Memory B cell (primary cell): ENCODE measurements around the gene DDX52.
A peak's percentile ranks its signal among the peaks of the same experiment; 100 is the strongest.

Source experiments
- ATAC-seq: fragments of 150-1000 bp; cut with Tn5 transposase; 2 replicates; pipeline ENCODE4 v1.10.0; 2021; ENCODE audit warnings: low read depth, mild to moderate bottlenecking, moderate library complexity
- DNase-seq, 2 donors: peaks; one replicate each; pipeline ENCODE4 v3.0.0; 2022; ENCODE audit warnings: low spot score in 2 of 2
- H3K27ac Mint-ChIP-seq: one replicate; pipeline ENCODE4 v1.8.0; 2022; ENCODE audit warnings: mild to moderate bottlenecking, moderate library complexity, mixed read lengths
- H3K27me3 Mint-ChIP-seq: one replicate; pipeline ENCODE4 v1.8.0; 2022; ENCODE audit warnings: mixed read lengths
- H3K36me3 Mint-ChIP-seq: one replicate; pipeline ENCODE4 v1.8.0; 2022; ENCODE audit warnings: mild to moderate bottlenecking, mixed read lengths
- H3K4me1 Mint-ChIP-seq: one replicate; pipeline ENCODE4 v1.8.0; 2022; ENCODE audit warnings: mixed read lengths
- H3K4me3 Mint-ChIP-seq: one replicate; pipeline ENCODE4 v1.8.0; 2022; ENCODE audit warnings: mild to moderate bottlenecking, moderate library complexity, mixed read lengths
- H3K9me3 Mint-ChIP-seq: one replicate; pipeline ENCODE4 v1.8.0; 2022; ENCODE audit warnings: mixed read lengths

DDX52 gene

DNA sequence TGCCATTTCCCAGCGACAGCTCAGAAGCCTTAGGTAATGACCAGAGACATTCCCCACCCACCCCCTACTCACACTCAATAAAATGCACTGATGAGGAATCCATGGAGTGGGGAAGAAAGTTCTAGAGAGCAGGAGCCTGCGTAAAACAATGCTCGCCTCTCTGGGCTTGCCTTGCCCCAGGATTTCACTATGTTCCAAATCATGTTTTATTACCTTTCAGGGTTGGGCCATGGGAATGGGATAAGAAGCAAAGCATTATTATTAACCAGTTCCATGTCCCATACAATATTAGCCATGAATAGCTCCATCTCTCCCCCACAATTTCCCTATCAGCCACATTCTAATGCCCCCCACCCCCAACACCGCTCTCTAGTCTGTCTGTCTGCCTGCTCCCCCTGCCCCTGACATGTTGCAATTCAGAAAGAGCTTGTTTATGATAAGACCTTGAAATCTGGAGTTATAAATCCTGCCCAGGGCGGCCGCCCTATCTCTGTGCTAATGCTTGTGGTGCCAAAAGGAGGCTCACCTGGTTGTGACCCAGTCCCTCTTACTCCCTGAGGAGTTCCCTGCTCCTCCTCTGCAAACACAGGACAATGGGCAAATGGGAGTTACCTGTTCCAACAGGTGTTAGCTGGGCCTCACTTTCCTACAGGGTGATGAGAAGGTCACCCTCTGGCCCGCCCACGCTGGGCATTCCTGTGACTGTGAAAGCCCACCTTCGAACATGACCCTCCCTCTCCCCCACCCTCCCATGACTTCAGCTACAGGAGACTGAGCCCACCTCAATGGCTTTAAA, 28.0 kb upstream of the DDX52 start:
- no peaks in the 10 kb centered on the region for H3K9me3 Mint-ChIP-seq
- no peaks in the 10 kb centered on the region for H3K36me3 Mint-ChIP-seq
- H3K4me1 Mint-ChIP-seq, result no peaks in the 10 kb centered on the region
- no peak overlapping the region for H3K4me3 Mint-ChIP-seq
- DNase-seq, result no peak
- no peak for ATAC-seq
- H3K27ac Mint-ChIP-seq, result no peak overlapping the region
- peaks cover 6% of the 10 kb centered on the region for H3K27me3 Mint-ChIP-seq

DNA sequence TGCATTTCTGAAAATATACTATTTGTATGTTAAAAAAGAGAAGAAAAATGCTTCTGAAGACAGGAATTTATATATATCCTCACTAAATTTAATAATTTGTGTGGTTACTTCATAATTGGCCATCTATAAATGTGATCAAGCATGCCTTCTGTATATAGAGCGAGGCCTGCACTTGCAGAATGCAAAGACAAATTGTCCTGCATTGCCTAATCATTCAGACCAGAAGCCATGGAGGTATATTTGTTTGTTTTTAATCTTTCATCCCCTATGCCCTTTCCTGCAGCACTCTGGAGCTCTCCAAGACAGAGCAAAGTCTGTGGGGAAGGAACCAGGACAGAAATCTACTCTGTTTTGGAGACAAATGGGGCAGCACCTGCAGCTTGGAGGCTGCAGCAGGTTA, 23.8 kb upstream of the DDX52 start:
- H3K27ac Mint-ChIP-seq, result no peak overlapping the region
- no peaks in the 10 kb centered on the region for H3K36me3 Mint-ChIP-seq
- no peak for DNase-seq
- no peak for ATAC-seq
- H3K27me3 Mint-ChIP-seq, result peaks cover 8% of the 10 kb centered on the region
- H3K9me3 Mint-ChIP-seq, result no peaks in the 10 kb centered on the region
- H3K4me3 Mint-ChIP-seq, result no peak overlapping the region
- H3K4me1 Mint-ChIP-seq, result no peaks in the 10 kb centered on the region

DNA sequence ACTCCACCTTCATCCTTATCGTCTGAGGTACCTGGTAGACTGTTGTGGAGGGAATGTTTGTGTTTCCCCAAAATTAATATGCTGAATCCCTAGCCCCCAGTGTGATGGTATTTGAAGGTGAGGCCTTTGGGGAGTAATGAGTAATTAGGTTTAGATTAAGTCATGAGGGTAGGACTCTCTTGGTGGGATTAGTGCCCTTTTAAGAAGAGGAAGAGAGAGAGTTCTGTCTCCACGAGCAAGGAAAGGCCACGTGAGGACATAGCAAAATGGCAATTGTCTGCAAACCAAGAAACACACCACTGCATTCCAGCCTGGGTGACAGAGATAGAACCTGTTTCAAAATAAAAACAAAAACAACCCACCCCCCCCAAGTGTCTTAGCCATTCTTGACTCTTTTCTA, 21.0 kb upstream of the DDX52 start:
- peaks cover 10% of the 10 kb centered on the region for H3K27me3 Mint-ChIP-seq

DNA sequence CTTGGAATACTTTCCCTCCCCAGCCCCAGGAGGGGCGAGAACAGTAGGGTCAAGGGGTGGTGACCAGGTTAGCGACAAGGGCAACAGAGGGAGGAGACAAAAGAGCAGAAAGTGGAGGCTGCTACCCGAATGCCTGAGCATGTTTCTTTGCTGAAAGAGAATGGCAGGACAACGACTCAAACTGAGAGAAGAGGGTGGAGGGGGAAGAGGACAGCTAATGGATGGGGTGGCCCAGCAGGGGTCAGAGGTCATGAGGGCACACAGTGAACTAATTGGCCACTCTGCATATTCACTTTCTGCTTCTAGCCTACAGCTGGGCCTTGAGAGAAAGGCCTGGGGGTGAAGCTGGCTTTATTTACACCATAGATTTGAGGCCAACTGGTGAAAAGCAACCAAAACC, 19.1 kb upstream of the DDX52 start:
- no peaks in the 10 kb centered on the region for H3K4me1 Mint-ChIP-seq
- no peaks in the 10 kb centered on the region for H3K9me3 Mint-ChIP-seq
- no peak overlapping the region for H3K27ac Mint-ChIP-seq
- ATAC-seq (no peak), DNase-seq (no peak)
- no peak overlapping the region for H3K4me3 Mint-ChIP-seq
- no peaks in the 10 kb centered on the region for H3K36me3 Mint-ChIP-seq
- peaks cover 6% of the 10 kb centered on the region for H3K27me3 Mint-ChIP-seq

More for the DNA sequence above, 21.0 kb upstream of the DDX52 start:
- DNase-seq (no peak), ATAC-seq (no peak)
- H3K4me1 Mint-ChIP-seq, result no peaks in the 10 kb centered on the region
- H3K9me3 Mint-ChIP-seq, result no peaks in the 10 kb centered on the region
- no peak overlapping the region for H3K4me3 Mint-ChIP-seq
- H3K27ac Mint-ChIP-seq, result no peak overlapping the region
- no peaks in the 10 kb centered on the region for H3K36me3 Mint-ChIP-seq

DNA sequence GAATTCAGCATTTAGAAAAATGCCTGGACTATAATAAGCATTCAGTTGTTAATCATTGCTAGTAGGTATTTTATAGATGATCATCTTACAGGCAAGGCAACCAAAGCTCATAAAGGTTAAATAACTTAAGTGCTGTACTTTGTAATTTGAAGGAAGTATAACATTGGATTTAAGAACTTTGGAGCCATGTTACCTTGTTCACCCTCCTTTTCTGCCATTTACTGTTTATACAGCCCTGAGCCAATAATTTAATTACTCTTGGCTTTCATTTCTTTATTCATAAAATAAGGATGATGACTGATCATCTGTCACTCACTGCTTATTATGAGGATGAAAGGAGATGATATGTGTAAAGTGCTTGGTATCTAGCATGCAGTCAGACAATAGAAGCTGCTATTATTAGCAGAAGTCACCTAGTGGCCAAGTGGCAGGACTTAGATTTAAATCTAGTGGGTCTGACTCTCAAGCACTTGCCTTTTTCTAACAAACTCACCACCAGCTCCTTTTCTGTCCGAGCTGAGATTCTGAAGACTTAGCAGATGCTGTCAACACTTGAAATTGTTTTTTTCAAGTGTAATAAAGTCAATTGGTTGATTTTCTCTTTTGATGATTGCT, 18.3 kb upstream of the DDX52 start:
- H3K4me1 Mint-ChIP-seq, result no peaks in the 10 kb centered on the region
- peaks cover 7% of the 10 kb centered on the region for H3K27me3 Mint-ChIP-seq
- ATAC-seq (no peak), DNase-seq (no peak)
- H3K27ac Mint-ChIP-seq, result no peak overlapping the region
- no peak overlapping the region for H3K4me3 Mint-ChIP-seq
- no peaks in the 10 kb centered on the region for H3K36me3 Mint-ChIP-seq
- no peaks in the 10 kb centered on the region for H3K9me3 Mint-ChIP-seq

DNA sequence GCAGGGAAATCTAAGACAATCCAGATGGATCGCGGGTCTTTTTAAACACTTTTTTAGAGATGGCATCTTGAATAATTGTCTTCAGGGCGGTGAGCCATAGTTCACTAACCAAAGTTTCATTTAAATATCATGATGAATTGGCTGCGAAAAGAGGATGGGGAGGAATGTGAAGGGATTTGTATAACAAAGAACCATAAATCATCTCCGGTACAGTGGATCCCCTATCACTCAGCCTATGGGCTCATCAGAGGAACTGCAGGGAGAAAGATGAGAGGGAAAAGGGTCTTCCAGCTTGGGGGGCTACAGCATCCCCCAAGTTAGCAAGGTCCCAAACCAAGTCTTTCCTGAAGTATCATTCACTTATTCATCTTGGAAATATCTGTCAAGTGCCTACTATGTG, 16.7 kb upstream of the DDX52 start:
- ATAC-seq, result no peak
- no peak for DNase-seq
- no peak overlapping the region for H3K4me3 Mint-ChIP-seq
- no peaks in the 10 kb centered on the region for H3K9me3 Mint-ChIP-seq
- no peak overlapping the region for H3K27ac Mint-ChIP-seq
- peaks cover 7% of the 10 kb centered on the region for H3K27me3 Mint-ChIP-seq
- no peaks in the 10 kb centered on the region for H3K4me1 Mint-ChIP-seq
- no peaks in the 10 kb centered on the region for H3K36me3 Mint-ChIP-seq

DNA sequence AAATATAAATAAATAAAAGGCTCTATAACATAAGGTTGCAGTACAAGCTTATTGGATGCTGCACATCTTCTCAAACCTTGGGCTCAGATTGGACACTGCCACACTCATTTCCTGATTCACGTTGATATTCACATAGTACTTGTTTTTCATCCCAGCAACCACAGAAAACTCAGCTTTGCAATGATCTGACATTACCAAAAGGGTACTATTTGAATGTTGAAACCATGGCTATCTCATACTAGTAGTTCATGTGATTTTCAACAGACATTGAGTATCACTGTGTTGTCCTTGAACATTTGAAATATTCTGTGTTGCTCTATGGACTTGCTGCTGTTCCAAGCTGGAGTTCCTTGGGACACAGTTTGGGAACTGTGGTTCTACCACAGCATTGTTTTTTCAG, 14.0 kb upstream of the DDX52 start:
- Mint-ChIP-seq H3K4me3 (no peak overlapping the region), H3K9me3 (no peaks in the 10 kb centered on the region), H3K27me3 (peaks cover 4% of the 10 kb centered on the region), H3K27ac (no peak overlapping the region), H3K4me1 (no peaks in the 10 kb centered on the region), H3K36me3 (no peaks in the 10 kb centered on the region)
- DNase-seq (no peak), ATAC-seq (no peak)

DNA sequence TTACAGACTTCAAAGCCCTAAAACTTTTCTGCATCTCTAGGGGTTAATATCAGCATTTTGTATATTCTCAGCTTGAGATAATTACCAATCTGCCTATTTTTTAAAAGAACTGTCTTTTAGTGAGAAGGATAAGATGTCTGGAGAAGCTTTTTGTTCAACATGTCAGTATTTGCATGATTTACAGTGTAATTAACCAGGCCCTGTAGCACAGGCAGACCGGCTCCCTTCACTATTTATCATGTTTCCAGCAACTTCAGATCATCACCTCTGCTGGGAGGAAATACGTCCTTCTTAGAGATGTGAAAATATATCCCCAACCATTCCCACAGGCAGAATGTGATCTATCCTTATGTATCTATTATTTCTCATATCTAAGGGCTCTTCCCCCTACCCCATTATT, 8.6 kb upstream of the DDX52 start:
- no peak overlapping the region for H3K27ac Mint-ChIP-seq
- H3K27me3 Mint-ChIP-seq, result peaks cover 13% of the 10 kb centered on the region
- H3K36me3 Mint-ChIP-seq, result no peaks in the 10 kb centered on the region
- DNase-seq (no peak), ATAC-seq (no peak)
- no peaks in the 10 kb centered on the region for H3K9me3 Mint-ChIP-seq
- H3K4me1 Mint-ChIP-seq, result no peaks in the 10 kb centered on the region
- H3K4me3 Mint-ChIP-seq, result no peak overlapping the region

DNA sequence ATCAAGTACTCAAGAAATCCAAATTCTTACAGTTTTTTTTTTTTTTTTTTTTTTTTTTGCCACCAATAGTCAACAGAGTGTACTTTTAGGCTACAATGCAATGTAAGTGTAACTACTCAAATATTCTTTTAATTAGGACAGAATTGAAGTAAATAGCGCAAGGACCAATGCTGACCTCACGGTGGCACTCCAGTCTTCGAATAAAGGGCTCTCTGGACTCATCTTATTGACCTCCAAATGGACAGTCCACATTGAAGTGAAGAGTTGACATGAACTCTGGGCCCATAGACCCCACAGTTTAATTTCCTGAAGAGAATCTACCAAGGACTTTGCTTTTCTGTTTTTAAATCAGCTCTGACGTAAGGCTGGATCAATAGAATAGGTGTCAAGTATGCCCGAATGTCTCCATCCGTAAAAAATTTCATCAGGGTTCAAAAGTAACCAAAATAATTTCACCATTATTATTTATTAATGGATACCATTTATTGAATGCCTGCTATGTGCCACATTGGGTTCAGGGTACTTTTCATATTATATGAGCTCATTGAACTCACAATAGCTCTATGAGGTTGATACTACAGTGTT, 7.3 kb upstream of the DDX52 start:
- Mint-ChIP-seq H3K36me3 (no peaks in the 10 kb centered on the region), H3K27me3 (peaks cover 19% of the 10 kb centered on the region), H3K4me3 (no peak overlapping the region), H3K9me3 (no peaks in the 10 kb centered on the region), H3K27ac (no peak overlapping the region), H3K4me1 (no peaks in the 10 kb centered on the region)
- no peak for DNase-seq
- no peak for ATAC-seq

DNA sequence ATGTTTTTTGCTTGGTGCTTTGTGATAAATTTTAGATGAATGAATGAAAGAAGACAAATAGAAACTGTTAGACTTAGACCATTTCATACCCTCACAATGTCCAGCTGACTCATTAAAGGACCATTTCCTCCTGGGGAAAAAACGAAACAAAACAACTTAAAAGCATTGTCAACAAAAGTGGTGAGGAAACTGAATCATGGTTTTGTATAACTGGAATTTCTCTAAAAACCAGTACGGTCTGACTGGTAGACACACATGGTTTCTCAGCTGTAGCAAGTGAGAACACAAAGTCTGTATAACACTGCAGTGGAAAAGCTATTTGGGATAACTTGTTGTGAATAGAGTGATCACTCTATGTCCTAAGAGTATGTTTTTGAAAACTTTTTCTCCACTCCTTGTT, 5.3 kb upstream of the DDX52 start:
- H3K27ac Mint-ChIP-seq, result no peak overlapping the region
- H3K4me1 Mint-ChIP-seq, result peaks cover 2% of the 10 kb centered on the region
- no peaks in the 10 kb centered on the region for H3K36me3 Mint-ChIP-seq
- ATAC-seq (no peak), DNase-seq (no peak)
- no peak overlapping the region for H3K4me3 Mint-ChIP-seq
- H3K27me3 Mint-ChIP-seq, result peaks cover 26% of the 10 kb centered on the region
- no peaks in the 10 kb centered on the region for H3K9me3 Mint-ChIP-seq

DNA sequence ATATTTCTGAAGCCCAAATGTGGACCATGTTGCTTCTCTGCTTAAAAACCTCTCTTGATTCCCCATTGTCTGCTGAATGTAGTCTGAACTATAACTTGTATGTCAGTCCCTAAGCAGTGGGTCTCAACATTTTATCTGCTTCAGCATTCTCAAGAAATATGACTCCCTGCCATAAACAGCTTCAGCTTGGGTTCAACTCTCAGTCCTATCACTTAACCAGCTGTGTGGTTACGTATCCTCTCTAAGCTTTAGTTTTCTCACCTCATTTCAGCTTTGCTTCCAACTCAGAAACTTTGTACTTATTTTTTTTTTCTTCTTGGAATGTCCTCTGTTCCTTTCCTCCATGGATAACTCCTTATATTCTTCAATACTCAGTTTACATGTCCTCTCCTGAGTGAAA, 4.6 kb upstream of the DDX52 start:
- Mint-ChIP-seq H3K9me3 (no peaks in the 10 kb centered on the region), H3K4me3 (no peak overlapping the region), H3K36me3 (no peaks in the 10 kb centered on the region), H3K27me3 (peaks cover 26% of the 10 kb centered on the region), H3K4me1 (peaks cover 7% of the 10 kb centered on the region), H3K27ac (no peak overlapping the region)
- ATAC-seq, result no peak
- no peak for DNase-seq

DNA sequence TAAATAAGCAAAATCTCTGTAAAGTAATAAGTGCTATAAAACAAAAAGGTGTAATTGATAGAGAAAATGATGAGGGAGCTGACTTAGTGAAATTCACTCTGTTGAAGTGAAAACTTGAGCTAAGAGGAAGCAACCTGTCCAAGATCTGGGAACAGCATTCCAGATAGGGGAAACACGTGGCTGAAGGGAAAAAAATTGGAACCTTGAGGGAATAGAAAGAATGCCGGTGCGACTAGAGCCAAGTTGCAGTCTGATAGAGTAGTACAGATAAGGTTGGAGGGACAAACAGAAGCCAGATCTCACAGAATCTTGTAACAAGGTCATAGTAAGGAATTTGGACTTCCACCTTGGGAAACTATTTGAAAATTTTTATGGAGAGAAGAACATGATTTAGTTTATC, 623 bp upstream of the DDX52 start:
- ATAC-seq (no peak), DNase-seq (no peak)
- Mint-ChIP-seq H3K4me1 (peaks cover 23% of the 10 kb centered on the region), H3K4me3 (peak overlapping the region; percentile 94), H3K27me3 (peaks cover 18% of the 10 kb centered on the region), H3K9me3 (no peaks in the 10 kb centered on the region), H3K27ac (peak overlapping the region; percentile 91), H3K36me3 (peaks cover 15% of the 10 kb centered on the region)

DNA sequence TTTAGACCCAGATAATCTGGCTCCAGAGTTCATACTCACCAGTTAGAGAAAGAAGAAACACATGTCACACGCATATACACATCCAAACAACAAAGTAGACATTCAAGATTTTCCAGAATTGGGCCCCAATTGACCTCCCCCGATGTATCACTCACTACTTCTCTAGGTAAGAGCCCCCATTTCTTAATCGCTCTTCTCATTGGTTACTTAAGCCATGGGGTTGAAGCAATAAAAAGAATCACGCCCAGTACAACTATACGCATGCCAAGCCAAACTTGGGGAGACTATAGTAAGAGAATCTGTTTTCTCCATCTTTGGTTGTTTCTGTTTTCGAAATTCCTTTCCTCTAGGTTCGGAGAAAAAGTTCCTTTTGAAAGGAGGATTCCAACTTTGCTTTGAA, 565 bp downstream of the DDX52 start:
- no peak for DNase-seq
- ATAC-seq, result no peak
- H3K27me3 Mint-ChIP-seq, result peaks cover 14% of the 10 kb centered on the region
- H3K4me3 Mint-ChIP-seq, result peak overlapping the region; percentile 94
- H3K9me3 Mint-ChIP-seq, result no peaks in the 10 kb centered on the region
- peaks cover 21% of the 10 kb centered on the region for H3K36me3 Mint-ChIP-seq
- peak overlapping the region; percentile 91 for H3K27ac Mint-ChIP-seq
- H3K4me1 Mint-ChIP-seq, result peaks cover 23% of the 10 kb centered on the region

DNA sequence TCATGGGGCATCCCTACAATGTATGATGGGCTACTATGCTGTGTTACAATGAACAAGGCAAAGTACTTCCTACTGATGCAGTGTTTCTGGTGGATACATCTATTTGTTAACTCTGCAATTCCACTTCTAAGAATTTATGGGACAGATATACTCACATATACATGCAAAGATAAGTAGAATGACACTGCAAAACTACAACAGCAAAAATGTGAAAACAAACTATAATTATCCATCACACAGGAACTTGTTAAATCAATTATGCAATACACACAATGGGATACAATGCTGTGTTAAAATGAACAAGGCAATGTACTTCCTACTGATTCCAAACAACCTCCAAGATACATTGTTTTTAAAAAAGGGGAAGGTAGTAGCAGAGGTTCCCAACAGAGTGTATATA, 3.2 kb downstream of the DDX52 start:
- H3K36me3 Mint-ChIP-seq, result peaks cover 32% of the 10 kb centered on the region
- ATAC-seq, result no peak
- no peak overlapping the region for H3K4me3 Mint-ChIP-seq

DNA sequence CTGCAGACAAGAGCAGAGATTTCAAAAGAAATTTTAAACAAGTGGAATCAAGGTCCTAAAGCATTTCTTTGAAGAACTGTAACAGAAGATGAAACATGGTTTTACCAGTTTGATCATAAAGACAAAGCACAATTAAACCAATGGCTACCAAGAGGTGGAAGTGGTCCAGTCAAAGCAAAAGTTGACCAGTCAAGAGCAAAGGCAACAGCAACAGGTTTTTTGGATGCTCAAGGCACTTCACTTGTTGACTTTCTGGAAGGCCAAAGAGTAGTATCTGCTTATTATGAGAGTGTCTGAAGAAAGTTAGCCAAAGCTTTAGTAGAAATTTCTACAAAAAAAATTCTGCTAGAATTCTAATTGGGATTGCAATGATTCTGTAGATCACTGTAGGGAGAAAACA, 5.3 kb downstream of the DDX52 start:
- Mint-ChIP-seq H3K36me3 (peaks cover 34% of the 10 kb centered on the region), H3K9me3 (no peaks in the 10 kb centered on the region), H3K4me3 (no peak overlapping the region), H3K27ac (no peak overlapping the region), H3K27me3 (no peaks in the 10 kb centered on the region), H3K4me1 (peaks cover 16% of the 10 kb centered on the region)
- DNase-seq (no peak), ATAC-seq (no peak)

More for the DNA sequence above, 3.2 kb downstream of the DDX52 start:
- Mint-ChIP-seq H3K27ac (no peak overlapping the region), H3K9me3 (no peaks in the 10 kb centered on the region), H3K4me1 (peaks cover 23% of the 10 kb centered on the region), H3K27me3 (peaks cover 7% of the 10 kb centered on the region)
- no peak for DNase-seq
